Effector memory CD4-positive, alpha-beta T cell (primary cell): ENCODE results near the gene TMED10.
A peak's percentile ranks its signal among the peaks of the same experiment; 100 is the strongest.

ENCODE experiments used
- DNase-seq, 3 donors: peaks; one replicate each; pipeline ENCODE4 v3.0.0-alpha.2; 2020
- H3K27ac ChIP-seq: 2 replicates; pipeline ENCODE4 v1.7.0; 2013; ENCODE audit warnings: mild to moderate bottlenecking, low read length, moderate library complexity; ENCODE audit not compliant: insufficient read depth, poor library complexity, severe bottlenecking
- H3K27me3 ChIP-seq: replicated peaks from 2 replicates; pipeline ENCODE4 v1.7.0; 2013; ENCODE audit warnings: mild to moderate bottlenecking, low read length; ENCODE audit not compliant: insufficient read depth, control insufficient read depth, poor library complexity, severe bottlenecking
- H3K36me3 ChIP-seq: 2 replicates; pipeline ENCODE4 v1.7.0; 2013; ENCODE audit warnings: mild to moderate bottlenecking, low read length, moderate library complexity; ENCODE audit not compliant: control insufficient read depth, insufficient read depth
- H3K4me1 ChIP-seq: 2 replicates; pipeline ENCODE4 v1.7.0; 2013; ENCODE audit warnings: low read length, mild to moderate bottlenecking; ENCODE audit not compliant: control insufficient read depth, insufficient read depth, poor library complexity, severe bottlenecking
- H3K4me3 ChIP-seq: 2 replicates; pipeline ENCODE4 v1.7.0; 2013; ENCODE audit warnings: low read length, low read depth, mild to moderate bottlenecking; ENCODE audit not compliant: insufficient read depth, poor library complexity, severe bottlenecking
- H3K9me3 ChIP-seq: 2 replicates; pipeline ENCODE4 v1.7.0; 2013; ENCODE audit warnings: mild to moderate bottlenecking, low read length, moderate library complexity; ENCODE audit not compliant: control insufficient read depth

Gene TMED10

GRCh38 chr14:75165586-75166391, 10.6 kb downstream of the TMED10 start:
- H3K9me3 ChIP-seq = no peaks in the 10 kb centered on the region
- no peak overlapping the region for H3K4me3 ChIP-seq
- no peaks in the 10 kb centered on the region for H3K27me3 ChIP-seq
- H3K36me3 ChIP-seq = no peaks in the 10 kb centered on the region
- no peak overlapping the region for H3K27ac ChIP-seq
- no peak for DNase-seq
- peaks cover under 1% of the 10 kb centered on the region for H3K4me1 ChIP-seq

DNA sequence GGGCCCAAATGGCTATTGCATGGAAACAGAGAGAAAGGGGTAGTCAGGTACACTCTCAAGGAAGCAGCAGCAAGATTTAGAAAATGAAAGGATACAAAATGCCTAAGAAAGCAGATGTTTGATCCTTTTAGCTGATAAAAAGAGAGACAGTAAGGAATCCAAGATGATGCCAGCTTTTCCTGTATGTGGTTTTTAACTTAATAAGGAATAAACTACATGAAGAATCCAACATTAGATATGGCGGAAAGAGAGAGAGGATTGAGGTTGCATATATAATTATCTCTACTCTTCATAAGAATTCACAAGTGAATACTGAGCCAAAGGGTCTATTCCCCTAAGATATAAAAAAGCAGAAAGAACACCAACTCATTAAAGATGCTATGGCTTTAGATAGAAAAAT, 11.6 kb downstream of the TMED10 start:
- Histone ChIP-seq H3K4me3 (no peak overlapping the region), H3K4me1 (peaks cover 11% of the 10 kb centered on the region), H3K9me3 (no peaks in the 10 kb centered on the region), H3K36me3 (no peaks in the 10 kb centered on the region), H3K27me3 (no peaks in the 10 kb centered on the region), H3K27ac (no peak overlapping the region)
- no peak for DNase-seq

GRCh38 chr14:75163677-75164076, 12.7 kb downstream of the TMED10 start:
- H3K27me3 ChIP-seq = no peaks in the 10 kb centered on the region
- peaks cover 16% of the 10 kb centered on the region for H3K4me1 ChIP-seq
- no peaks in the 10 kb centered on the region for H3K36me3 ChIP-seq
- DNase-seq = no peak
- no peak overlapping the region for H3K27ac ChIP-seq
- H3K9me3 ChIP-seq = no peaks in the 10 kb centered on the region
- H3K4me3 ChIP-seq = no peak overlapping the region

DNA sequence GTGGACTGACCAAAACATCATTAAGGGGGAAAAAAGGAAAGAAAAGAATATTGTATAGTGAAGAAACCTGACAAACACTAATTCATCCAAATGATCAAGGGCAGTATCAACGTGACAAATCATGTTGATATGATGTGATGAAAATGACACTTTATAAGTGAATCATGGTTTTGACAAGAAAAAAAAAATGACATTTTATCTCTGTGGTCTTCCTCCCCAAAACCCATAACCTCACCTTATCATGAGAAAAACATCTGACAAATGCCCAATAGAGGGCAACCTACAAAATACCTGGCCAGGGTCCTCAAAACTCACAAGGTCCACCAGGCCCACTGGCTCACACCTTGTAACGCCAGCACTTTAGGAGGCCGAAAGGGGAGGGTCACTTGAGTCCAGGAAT, 13.8 kb downstream of the TMED10 start:
- Histone ChIP-seq H3K36me3 (no peaks in the 10 kb centered on the region), H3K27ac (no peak overlapping the region), H3K4me1 (peaks cover 16% of the 10 kb centered on the region), H3K4me3 (no peak overlapping the region), H3K27me3 (no peaks in the 10 kb centered on the region), H3K9me3 (no peaks in the 10 kb centered on the region)
- DNase-seq = no peak

DNA sequence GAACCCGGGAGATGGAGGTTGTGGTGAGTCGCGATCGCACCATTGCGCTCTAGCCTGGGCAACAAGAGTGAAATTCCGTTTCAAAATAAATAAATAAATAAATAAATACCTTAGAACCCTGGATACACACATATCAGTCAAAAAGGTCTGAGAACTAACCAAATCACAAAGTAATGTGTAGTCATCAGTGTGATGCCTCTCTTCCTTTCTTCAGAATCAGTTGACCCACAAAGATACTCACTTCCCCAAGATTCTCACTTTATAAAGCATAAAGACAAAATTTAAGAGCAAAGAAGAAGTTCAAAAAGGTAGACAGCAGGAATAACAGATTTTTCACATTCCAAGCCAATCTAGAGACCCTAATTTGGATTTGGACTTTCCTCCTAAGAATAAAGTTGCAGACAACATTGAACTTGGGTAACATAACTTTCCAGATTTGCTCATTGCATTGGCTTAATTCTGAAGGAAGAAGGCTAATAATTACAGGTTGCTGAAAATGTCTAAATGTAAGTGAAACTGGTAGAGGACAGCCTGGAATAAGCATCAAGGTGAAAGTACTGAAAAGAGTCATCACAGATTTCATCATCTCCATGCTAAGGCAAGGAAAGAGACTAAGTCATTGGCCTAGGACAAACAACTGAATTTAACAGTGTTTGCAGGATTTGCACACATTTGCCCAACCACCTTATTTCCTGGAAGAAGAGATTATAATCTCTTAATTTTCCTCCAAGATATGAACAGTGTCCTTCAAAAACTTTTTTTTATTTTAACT, 17.4 kb downstream of the TMED10 start:
- no peak overlapping the region for H3K4me3 ChIP-seq
- no peaks in the 10 kb centered on the region for H3K9me3 ChIP-seq
- H3K27ac ChIP-seq = no peak overlapping the region
- DNase-seq = no peak
- H3K36me3 ChIP-seq = no peaks in the 10 kb centered on the region
- peaks cover 33% of the 10 kb centered on the region for H3K4me1 ChIP-seq
- no peaks in the 10 kb centered on the region for H3K27me3 ChIP-seq

DNA sequence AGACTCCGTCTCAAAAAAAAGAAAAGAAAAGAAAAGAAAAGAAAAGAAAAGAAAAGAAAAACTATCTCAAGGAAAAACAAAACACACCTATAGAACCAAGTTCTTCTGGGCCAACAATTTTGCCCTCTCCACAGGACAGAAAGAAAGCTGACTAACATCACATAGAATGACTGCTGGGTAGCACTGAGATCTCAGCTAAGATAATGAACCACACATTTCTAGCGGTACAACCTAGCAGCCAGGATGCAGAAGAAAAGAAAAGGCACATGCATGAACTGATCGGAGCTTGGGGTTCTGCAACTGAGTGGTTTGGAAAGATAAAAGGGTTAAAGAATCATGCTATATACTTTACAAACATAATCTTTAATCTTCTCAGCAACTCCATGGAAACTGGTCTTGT, 19.5 kb downstream of the TMED10 start:
- DNase-seq = peak in 1 of 3 donors; percentile 3
- Histone ChIP-seq H3K4me1 (peaks cover 33% of the 10 kb centered on the region), H3K27ac (no peak overlapping the region)

DNA sequence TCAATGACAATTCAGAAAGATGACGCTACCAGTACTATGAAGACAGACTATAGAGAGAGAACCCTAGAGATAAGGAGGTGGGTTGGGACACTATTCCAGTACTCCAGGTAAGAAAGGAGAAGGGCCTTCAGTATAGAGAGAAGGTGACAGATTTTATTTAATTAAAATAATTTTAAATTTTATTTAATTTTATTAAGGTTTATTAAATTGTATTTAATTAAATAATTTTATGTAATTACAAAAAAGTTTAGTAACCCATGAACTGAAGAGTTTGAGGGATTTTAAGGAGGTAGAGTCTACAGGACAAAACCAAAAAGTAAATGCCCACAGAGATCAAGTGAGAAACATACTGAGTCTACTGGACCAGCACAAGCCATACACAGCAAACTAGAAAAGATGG, 20.3 kb downstream of the TMED10 start:
- Histone ChIP-seq H3K4me3 (no peak overlapping the region), H3K9me3 (no peaks in the 10 kb centered on the region), H3K36me3 (peaks cover 11% of the 10 kb centered on the region), H3K27ac (no peak overlapping the region), H3K27me3 (no peaks in the 10 kb centered on the region), H3K4me1 (peaks cover 33% of the 10 kb centered on the region)
- no peak for DNase-seq

More for the DNA sequence above, 19.5 kb downstream of the TMED10 start:
- Histone ChIP-seq H3K36me3 (peaks cover 4% of the 10 kb centered on the region), H3K9me3 (no peaks in the 10 kb centered on the region), H3K4me3 (no peak overlapping the region), H3K27me3 (no peaks in the 10 kb centered on the region)

DNA sequence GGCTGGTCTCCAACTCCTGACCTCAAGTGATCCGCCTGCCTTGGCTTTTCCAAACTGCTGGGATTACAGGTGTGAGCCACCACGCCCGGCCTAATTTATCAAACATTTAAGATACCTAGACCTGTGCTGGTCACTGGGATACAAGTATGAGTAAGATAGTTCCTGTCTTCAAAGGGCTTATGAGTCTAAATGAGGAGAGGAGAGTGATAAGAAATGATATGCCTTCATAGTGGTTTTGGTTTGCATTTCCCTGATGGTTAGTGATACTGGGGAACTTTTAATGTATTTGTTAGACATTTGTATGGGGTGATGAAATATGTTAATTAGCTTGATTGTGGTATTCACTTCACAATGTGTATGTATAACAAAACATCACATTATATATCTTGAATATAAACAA, 21.2 kb downstream of the TMED10 start:
- Histone ChIP-seq H3K36me3 (peaks cover 19% of the 10 kb centered on the region), H3K4me1 (peaks cover 26% of the 10 kb centered on the region), H3K9me3 (no peaks in the 10 kb centered on the region), H3K27me3 (no peaks in the 10 kb centered on the region), H3K27ac (no peak overlapping the region), H3K4me3 (no peak overlapping the region)
- no peak for DNase-seq

DNA sequence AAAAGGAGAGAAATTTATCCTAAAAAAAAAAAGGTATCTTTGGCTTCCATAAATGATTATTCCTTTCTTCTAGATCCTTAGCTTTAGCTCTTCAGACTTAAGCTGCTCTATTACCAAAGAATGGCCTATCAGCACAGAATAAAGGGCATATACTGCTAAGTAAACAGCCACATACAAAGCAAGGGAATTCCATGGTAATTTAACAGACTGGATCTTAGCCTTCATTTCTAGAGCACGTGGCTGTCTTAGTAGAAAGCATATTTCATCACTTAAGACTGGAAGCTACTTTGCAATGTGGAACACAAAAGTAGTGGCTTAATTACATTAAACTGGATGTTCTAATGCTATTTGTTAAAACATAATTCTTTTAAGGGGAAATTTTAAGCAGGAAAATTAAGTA, 23.1 kb downstream of the TMED10 start:
- peaks cover 28% of the 10 kb centered on the region for H3K36me3 ChIP-seq
- H3K4me3 ChIP-seq = no peak overlapping the region
- no peak for DNase-seq
- no peaks in the 10 kb centered on the region for H3K27me3 ChIP-seq
- peaks cover 17% of the 10 kb centered on the region for H3K4me1 ChIP-seq
- no peaks in the 10 kb centered on the region for H3K9me3 ChIP-seq
- no peak overlapping the region for H3K27ac ChIP-seq

- Histone ChIP-seq H3K9me3 (no peaks in the 10 kb centered on the region), H3K36me3 (peaks cover 31% of the 10 kb centered on the region), H3K27ac (no peak overlapping the region), H3K27me3 (no peaks in the 10 kb centered on the region), H3K4me3 (no peak overlapping the region), H3K4me1 (peaks cover 14% of the 10 kb centered on the region)
- DNase-seq = no peak
These were observed 24.6 kb downstream of the TMED10 start for GRCh38 chr14:75151851-75152250.
